DOHH2 (cell line): ENCODE results near the gene NMUR1.

Source experiments
- EZH2phosphoT487 ChIP-seq: fragments of 200-600 bp; sonication (generic); IDR thresholded peaks from 2 replicates; pipeline ENCODE4 v1.6.1; 2017; ENCODE audit warnings: borderline replicate concordance, mild to moderate bottlenecking, antibody characterized with exemption, low read length, moderate library complexity, mixed read lengths
- TF ChIP-seq, protein P1 (sequence below): fragments of 200-600 bp; sonication (generic); IDR thresholded peaks from one replicate; pipeline ENCODE4 v1.5.1; 2014; ENCODE audit warnings: antibody characterized with exemption, mild to moderate bottlenecking, low read depth, low read length; ENCODE audit not compliant: poor library complexity, severe bottlenecking

DNA sequence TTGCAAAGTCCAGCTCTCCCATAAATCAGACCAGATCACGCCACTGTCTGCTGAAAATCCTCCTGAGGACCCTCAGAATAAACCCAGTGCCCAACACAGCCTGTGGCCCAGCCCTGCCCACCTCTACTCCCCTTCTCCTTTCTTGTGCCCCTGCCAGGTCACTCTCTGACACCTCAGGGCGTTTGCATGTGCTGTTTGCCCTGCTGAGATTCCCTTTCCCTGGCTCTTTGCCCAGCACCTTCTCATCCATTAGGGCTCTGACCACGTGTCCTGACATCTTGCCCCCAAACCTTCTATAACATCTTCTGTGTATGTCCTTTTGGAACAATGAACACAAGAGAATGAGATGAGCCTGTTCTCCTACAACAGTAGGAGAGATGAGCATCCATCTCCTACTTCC lies 18.5 kb upstream of the NMUR1 start:
- TF ChIP-seq, protein P1, sequence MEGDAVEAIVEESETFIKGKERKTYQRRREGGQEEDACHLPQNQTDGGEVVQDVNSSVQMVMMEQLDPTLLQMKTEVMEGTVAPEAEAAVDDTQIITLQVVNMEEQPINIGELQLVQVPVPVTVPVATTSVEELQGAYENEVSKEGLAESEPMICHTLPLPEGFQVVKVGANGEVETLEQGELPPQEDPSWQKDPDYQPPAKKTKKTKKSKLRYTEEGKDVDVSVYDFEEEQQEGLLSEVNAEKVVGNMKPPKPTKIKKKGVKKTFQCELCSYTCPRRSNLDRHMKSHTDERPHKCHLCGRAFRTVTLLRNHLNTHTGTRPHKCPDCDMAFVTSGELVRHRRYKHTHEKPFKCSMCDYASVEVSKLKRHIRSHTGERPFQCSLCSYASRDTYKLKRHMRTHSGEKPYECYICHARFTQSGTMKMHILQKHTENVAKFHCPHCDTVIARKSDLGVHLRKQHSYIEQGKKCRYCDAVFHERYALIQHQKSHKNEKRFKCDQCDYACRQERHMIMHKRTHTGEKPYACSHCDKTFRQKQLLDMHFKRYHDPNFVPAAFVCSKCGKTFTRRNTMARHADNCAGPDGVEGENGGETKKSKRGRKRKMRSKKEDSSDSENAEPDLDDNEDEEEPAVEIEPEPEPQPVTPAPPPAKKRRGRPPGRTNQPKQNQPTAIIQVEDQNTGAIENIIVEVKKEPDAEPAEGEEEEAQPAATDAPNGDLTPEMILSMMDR, result no peak
- TF ChIP-seq EZH2phosphoT487, result no peak
